Measurements from ENCODE around the gene KRTAP10-2.
"Not testable (repeated sequence)": the region's sequence is repeated elsewhere in the genome, so short reads cannot be mapped to it uniquely, and the experiment has no call there.

Gene KRTAP10-2

GRCh38 chr21:44508711-44509445 lies 42.4 kb downstream of the KRTAP10-2 start:
- Histone ChIP-seq H3K36me3 (ENCODE audit: control insufficient read depth in 5 of 5, insufficient read depth in 5 of 5, low read length in 5 of 5) (peaks cover 0 to 6% (median 0%) of the 10 kb centered on the region in 5 donors), H3K9ac (ENCODE audit: low read length in 5 of 5) (no peak overlapping the region), H3K27me3 (ENCODE audit: control insufficient read depth in 5 of 5, insufficient read depth in 4 of 5, low read length in 5 of 5) (peaks cover 0 to 37% (median 27%) of the 10 kb centered on the region in 5 donors), H3K27ac (ENCODE audit: low read depth, low read length) (no peak overlapping the region), H3K4me1 (ENCODE audit: control insufficient read depth in 5 of 5, insufficient read depth in 5 of 5, low read length in 5 of 5) (peaks cover 0 to 7% (median 6%) of the 10 kb centered on the region in 5 donors), H3K9me3 (ENCODE audit: control insufficient read depth in 5 of 5, low read length in 5 of 5) (no peaks in the 10 kb centered on the region), H3K4me3 (ENCODE audit: low read depth in 1 of 5, low read length in 5 of 5) (no peak overlapping the region)

DNA sequence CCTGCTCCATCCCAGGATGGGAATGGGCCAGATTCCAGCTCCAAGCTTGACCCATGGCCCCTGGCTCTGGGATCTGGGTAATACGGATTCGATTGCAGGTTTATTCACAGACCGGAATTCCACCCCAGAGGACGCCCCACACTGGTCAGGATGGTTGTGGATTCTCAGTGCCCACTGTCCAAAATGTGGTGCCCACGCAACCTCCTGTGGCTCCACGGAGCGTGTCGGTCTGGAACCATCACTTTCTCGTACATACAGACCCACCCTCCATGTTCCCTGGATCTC lies 42.9 kb downstream of the KRTAP10-2 start:
- H3K27me3 ChIP-seq (ENCODE audit: control insufficient read depth in 5 of 5, insufficient read depth in 4 of 5, low read length in 5 of 5) = peaks cover 0 to 37% (median 27%) of the 10 kb centered on the region in 5 donors
- H3K4me3 ChIP-seq (ENCODE audit: low read depth in 1 of 5, low read length in 5 of 5) = no peak overlapping the region
- H3K27ac ChIP-seq (ENCODE audit: low read depth, low read length) = no peak overlapping the region
- no peaks in the 10 kb centered on the region for H3K9me3 ChIP-seq (ENCODE audit: control insufficient read depth in 5 of 5, low read length in 5 of 5)
- H3K9ac ChIP-seq (ENCODE audit: low read length in 5 of 5) = no peak overlapping the region
- peaks cover 0 to 6% (median 0%) of the 10 kb centered on the region in 5 donors for H3K36me3 ChIP-seq (ENCODE audit: control insufficient read depth in 5 of 5, insufficient read depth in 5 of 5, low read length in 5 of 5)
- H3K4me1 ChIP-seq (ENCODE audit: control insufficient read depth in 5 of 5, insufficient read depth in 5 of 5, low read length in 5 of 5) = peaks cover 0 to 7% (median 6%) of the 10 kb centered on the region in 5 donors

GRCh38 chr21:44507673-44508425 lies 43.5 kb downstream of the KRTAP10-2 start:
- H3K4me3 ChIP-seq (ENCODE audit: low read depth in 1 of 5, low read length in 5 of 5) = no peak overlapping the region
- H3K4me1 ChIP-seq (ENCODE audit: control insufficient read depth in 5 of 5, insufficient read depth in 5 of 5, low read length in 5 of 5) = peaks cover 0 to 7% (median 6%) of the 10 kb centered on the region in 5 donors
- no peak overlapping the region for H3K27ac ChIP-seq (ENCODE audit: low read depth, low read length)
- peaks cover 0 to 6% (median 0%) of the 10 kb centered on the region in 5 donors for H3K36me3 ChIP-seq (ENCODE audit: control insufficient read depth in 5 of 5, insufficient read depth in 5 of 5, low read length in 5 of 5)
- H3K27me3 ChIP-seq (ENCODE audit: control insufficient read depth in 5 of 5, insufficient read depth in 4 of 5, low read length in 5 of 5) = peaks cover 0 to 37% (median 27%) of the 10 kb centered on the region in 5 donors
- H3K9ac ChIP-seq (ENCODE audit: low read length in 5 of 5) = no peak overlapping the region
- H3K9me3 ChIP-seq (ENCODE audit: control insufficient read depth in 5 of 5, low read length in 5 of 5) = no peaks in the 10 kb centered on the region

GRCh38 chr21:44506279-44507255 lies 44.7 kb downstream of the KRTAP10-2 start:
- H3K9me3 ChIP-seq (ENCODE audit: control insufficient read depth in 5 of 5, low read length in 5 of 5) = no peaks in the 10 kb centered on the region
- peaks cover 0 to 7% (median 6%) of the 10 kb centered on the region in 5 donors for H3K4me1 ChIP-seq (ENCODE audit: control insufficient read depth in 5 of 5, insufficient read depth in 5 of 5, low read length in 5 of 5)
- no peak overlapping the region for H3K27ac ChIP-seq (ENCODE audit: low read depth, low read length)
- H3K27me3 ChIP-seq (ENCODE audit: control insufficient read depth in 5 of 5, insufficient read depth in 4 of 5, low read length in 5 of 5) = peaks cover 0 to 42% (median 20%) of the 10 kb centered on the region in 5 donors
- no peak overlapping the region for H3K4me3 ChIP-seq (ENCODE audit: low read depth in 1 of 5, low read length in 5 of 5)
- H3K36me3 ChIP-seq (ENCODE audit: control insufficient read depth in 5 of 5, insufficient read depth in 5 of 5, low read length in 5 of 5) = peaks cover 0 to 6% (median 0%) of the 10 kb centered on the region in 5 donors
- H3K9ac ChIP-seq (ENCODE audit: low read length in 5 of 5) = no peak overlapping the region

DNA sequence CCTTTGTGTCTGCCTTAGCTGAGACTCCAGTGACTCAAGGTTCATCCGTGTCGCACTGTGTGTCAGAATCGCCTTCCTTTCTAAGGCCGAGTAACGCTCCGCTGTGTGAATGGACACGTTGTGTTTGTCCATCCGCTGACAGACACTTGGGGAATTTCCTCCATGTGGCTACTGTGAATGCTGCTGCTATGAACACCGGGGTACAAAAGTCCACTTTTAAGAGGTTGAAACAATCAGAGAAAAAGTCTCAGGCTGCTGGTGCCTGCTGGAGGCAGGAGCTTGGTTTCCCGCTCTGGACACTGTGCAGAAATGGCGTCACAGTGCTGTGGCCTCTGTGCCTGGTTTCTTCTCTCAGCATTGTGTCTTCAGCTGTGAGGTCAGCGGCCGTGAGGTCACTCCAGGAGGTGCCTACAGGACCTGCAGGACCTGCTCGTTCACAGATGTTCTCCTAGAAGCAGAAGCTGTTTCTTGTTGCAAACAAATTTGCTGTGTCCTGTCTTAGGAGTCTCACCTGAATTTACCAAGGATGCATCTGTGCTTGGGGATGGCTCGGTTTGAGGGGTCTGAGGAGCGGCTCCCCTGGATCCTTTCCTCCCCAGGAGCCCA lies 45.5 kb downstream of the KRTAP10-2 start:
- no peak overlapping the region for H3K27ac ChIP-seq (ENCODE audit: low read depth, low read length)
- H3K9me3 ChIP-seq (ENCODE audit: control insufficient read depth in 5 of 5, low read length in 5 of 5) = no peaks in the 10 kb centered on the region
- H3K36me3 ChIP-seq (ENCODE audit: control insufficient read depth in 5 of 5, insufficient read depth in 5 of 5, low read length in 5 of 5) = no peaks in the 10 kb centered on the region
- H3K9ac ChIP-seq (ENCODE audit: low read length in 5 of 5) = no peak overlapping the region
- no peak overlapping the region for H3K4me3 ChIP-seq (ENCODE audit: low read depth in 1 of 5, low read length in 5 of 5)
- peaks cover 0 to 6% (median 6%) of the 10 kb centered on the region in 5 donors for H3K4me1 ChIP-seq (ENCODE audit: control insufficient read depth in 5 of 5, insufficient read depth in 5 of 5, low read length in 5 of 5)
- peaks cover 0 to 37% (median 12%) of the 10 kb centered on the region in 5 donors for H3K27me3 ChIP-seq (ENCODE audit: control insufficient read depth in 5 of 5, insufficient read depth in 4 of 5, low read length in 5 of 5)

GRCh38 chr21:44503901-44504399 lies 47.4 kb downstream of the KRTAP10-2 start:
- Histone ChIP-seq H3K36me3 (ENCODE audit: control insufficient read depth in 5 of 5, insufficient read depth in 5 of 5, low read length in 5 of 5) (no peaks in the 10 kb centered on the region), H3K9ac (ENCODE audit: low read length in 5 of 5) (no peak overlapping the region), H3K27me3 (ENCODE audit: control insufficient read depth in 5 of 5, insufficient read depth in 4 of 5, low read length in 5 of 5) (peaks cover 0 to 23% (median 0%) of the 10 kb centered on the region in 5 donors), H3K4me3 (ENCODE audit: low read depth in 1 of 5, low read length in 5 of 5) (no peak overlapping the region), H3K4me1 (ENCODE audit: control insufficient read depth in 5 of 5, insufficient read depth in 5 of 5, low read length in 5 of 5) (no peaks in the 10 kb centered on the region), H3K9me3 (ENCODE audit: control insufficient read depth in 5 of 5, low read length in 5 of 5) (no peaks in the 10 kb centered on the region), H3K27ac (ENCODE audit: low read depth, low read length) (no peak overlapping the region)

- peaks cover 0 to 17% (median 0%) of the 10 kb centered on the region in 5 donors for H3K27me3 ChIP-seq (ENCODE audit: control insufficient read depth in 5 of 5, insufficient read depth in 4 of 5, low read length in 5 of 5)
These were observed 48.1 kb downstream of the KRTAP10-2 start for GRCh38 chr21:44503006-44503889.

GRCh38 chr21:44502171-44502958 lies 48.9 kb downstream of the KRTAP10-2 start:
- peaks cover 0 to 14% (median 0%) of the 10 kb centered on the region in 5 donors for H3K27me3 ChIP-seq (ENCODE audit: control insufficient read depth in 5 of 5, insufficient read depth in 4 of 5, low read length in 5 of 5)
- H3K4me1 ChIP-seq (ENCODE audit: control insufficient read depth in 5 of 5, insufficient read depth in 5 of 5, low read length in 5 of 5) = peaks cover under 1 to 8% (median 6%) of the 10 kb centered on the region in 5 donors
- no peak overlapping the region for H3K4me3 ChIP-seq (ENCODE audit: low read depth in 1 of 5, low read length in 5 of 5)
- no peaks in the 10 kb centered on the region for H3K36me3 ChIP-seq (ENCODE audit: control insufficient read depth in 5 of 5, insufficient read depth in 5 of 5, low read length in 5 of 5)
- no peaks in the 10 kb centered on the region for H3K9me3 ChIP-seq (ENCODE audit: control insufficient read depth in 5 of 5, low read length in 5 of 5)
- H3K9ac ChIP-seq (ENCODE audit: low read length in 5 of 5) = no peak overlapping the region
- no peak overlapping the region for H3K27ac ChIP-seq (ENCODE audit: low read depth, low read length)

More at GRCh38 chr21:44503006-44503889, 48.1 kb downstream of the KRTAP10-2 start:
- H3K36me3 ChIP-seq (ENCODE audit: control insufficient read depth in 5 of 5, insufficient read depth in 5 of 5, low read length in 5 of 5); H3K9me3 ChIP-seq (ENCODE audit: control insufficient read depth in 5 of 5, low read length in 5 of 5); H3K27ac ChIP-seq (ENCODE audit: low read depth, low read length); H3K9ac ChIP-seq (ENCODE audit: low read length in 5 of 5); H3K4me1 ChIP-seq (ENCODE audit: control insufficient read depth in 5 of 5, insufficient read depth in 5 of 5, low read length in 5 of 5); H3K4me3 ChIP-seq (ENCODE audit: low read depth in 1 of 5, low read length in 5 of 5): not testable (repeated sequence)
